A549 (cell line): ENCODE measurements around the gene OAS1. TPM values are rescaled to one million over a fixed set of nuclear protein-coding genes. Genes with fewer than 3 reads are reported as not detected.

Experiments
- ATAC-seq, 2 experiments: fragments of 200-7000 bp in 1 of 2; fragments of >200 bp in 1 of 2; cut with Nextera tagmentation in 1 of 2; cut with Tn5 transposase in 1 of 2; 3 replicates each; pipeline versions ENCODE4 v1.8.0 to v1.9.1; 2018 to 2020; ENCODE audit warnings: mild to moderate bottlenecking in 1 of 2, moderate library complexity in 1 of 2
- CTCF ChIA-PET: fragments of 300-600 bp; sonication (Branson Sonifier 250); formaldehyde crosslinking; extraction: SDS; loops from one replicate; lab custom pipeline; 2021; ENCODE audit warnings: antibody characterized with exemption, inconsistent platforms; lab: Yijun Ruan, JAX
- POLR2A ChIA-PET: fragments of 350-600 bp; formaldehyde crosslinking; extraction: SDS; loops from one replicate; lab custom pipeline; 2021; ENCODE audit warnings: antibody characterized with exemption, inconsistent platforms; lab: Yijun Ruan, JAX
- DNase-seq, 2 experiments: peaks; one replicate each; pipeline versions ENCODE4 v3.0.0 to v3.0.0-alpha.2; 2011 to 2016; ENCODE audit warnings: low read depth in 1 of 2, low spot score in 1 of 2
- FAIRE-seq: peaks from 2 replicates; lab custom pipeline; 2011; peaks lifted over from hg19 to GRCh38; lab: Jason Lieb, UNC
- H3K27ac ChIP-seq, 2 experiments: fragments of >200 bp; sonication (Bioruptor Twin); formaldehyde crosslinking; 3 replicates each; pipeline ENCODE4 v1.5.1; 2016 to 2017
- H3K4me1 ChIP-seq: fragments of >200 bp; sonication (Bioruptor Twin); formaldehyde crosslinking; 3 replicates; pipeline ENCODE4 v1.6.1; 2016
- H3K4me2 ChIP-seq: fragments of >200 bp; sonication (Bioruptor Twin); formaldehyde crosslinking; 3 replicates; pipeline ENCODE4 v1.6.1; 2016
- H3K4me3 ChIP-seq: fragments of >200 bp; sonication (Bioruptor Twin); formaldehyde crosslinking; 3 replicates; pipeline ENCODE4 v1.5.1; 2016
- H3K9me3 ChIP-seq: fragments of >200 bp; sonication (Bioruptor Twin); formaldehyde crosslinking; 3 replicates; pipeline ENCODE4 v1.6.1; 2016
- BCL3 ChIP-seq: fragments of >200 bp; sonication (Bioruptor Twin); formaldehyde crosslinking; IDR thresholded peaks from 3 replicates; pipeline ENCODE4 v1.6.1; 2016
- CBX8 ChIP-seq: fragments of 200-600 bp; sonication (generic); IDR thresholded peaks from 2 replicates; pipeline ENCODE4 v1.6.1; 2016
- CHD2 ChIP-seq: fragments of 150-350 bp; IDR thresholded peaks from 2 replicates; pipeline ENCODE4 v1.6.1; 2014; ENCODE audit warnings: low read length; ENCODE audit not compliant: partially characterized antibody
- EP300 ChIP-seq, 2 experiments: fragments of >200 bp; sonication (Bioruptor Twin); formaldehyde crosslinking; IDR thresholded peaks; 2 replicates in 1 of 2; 3 replicates in 1 of 2; pipeline ENCODE4 v1.6.1; 2016 to 2017
- ESRRA ChIP-seq: fragments of 150-350 bp; IDR thresholded peaks from 2 replicates; pipeline ENCODE4 v1.6.1; 2014; ENCODE audit warnings: mild to moderate bottlenecking, low read length, borderline replicate concordance
- FOSB ChIP-seq: fragments of 250-450 bp; sonication (Bioruptor Pico); IDR thresholded peaks from 2 replicates; pipeline ENCODE4 v1.5.0; 2020; ENCODE audit warnings: mild to moderate bottlenecking, moderate library complexity
- FOXS1 ChIP-seq: fragments of 250-450 bp; sonication (Bioruptor Pico); IDR thresholded peaks from 2 replicates; pipeline ENCODE4 v1.5.0; 2020; ENCODE audit warnings: mild to moderate bottlenecking, moderate library complexity
- HEYL ChIP-seq: fragments of 250-450 bp; sonication (Bioruptor Pico); IDR thresholded peaks from 2 replicates; pipeline ENCODE4 v1.8.0; 2021; ENCODE audit warnings: mild to moderate bottlenecking, moderate library complexity
- HOXB13 ChIP-seq: fragments of 250-450 bp; sonication (Bioruptor Pico); IDR thresholded peaks from 2 replicates; pipeline ENCODE4 v1.5.0; 2020; ENCODE audit warnings: low read depth, mild to moderate bottlenecking, moderate library complexity
- HOXB5 ChIP-seq: fragments of 250-450 bp; sonication (Bioruptor Pico); IDR thresholded peaks from 2 replicates; pipeline ENCODE4 v1.5.0; 2020; ENCODE audit warnings: mild to moderate bottlenecking, moderate library complexity
- JUNB ChIP-seq: fragments of >200 bp; sonication (Bioruptor Twin); formaldehyde crosslinking; IDR thresholded peaks from 2 replicates; pipeline ENCODE4 v1.6.1; 2016
- KDM1A ChIP-seq: fragments of 200-600 bp; sonication (generic); IDR thresholded peaks from 2 replicates; pipeline ENCODE4 v1.6.1; 2016; ENCODE audit warnings: low read depth, mild to moderate bottlenecking
- MAZ ChIP-seq: fragments of 150-350 bp; IDR thresholded peaks from 2 replicates; pipeline ENCODE4 v1.6.1; 2014; ENCODE audit warnings: antibody characterized with exemption, low read depth, low read length, borderline replicate concordance
- MYC ChIP-seq: IDR thresholded peaks from 2 replicates; pipeline ENCODE4 v1.6.1; 2012; ENCODE audit warnings: mild to moderate bottlenecking, inconsistent platforms, low read length, improper control_type of control experiment, borderline replicate concordance
- NPAS2 ChIP-seq: fragments of 250-450 bp; sonication (Bioruptor Pico); IDR thresholded peaks from 2 replicates; pipeline ENCODE4 v1.8.0; 2022; ENCODE audit warnings: mild to moderate bottlenecking, moderate library complexity, borderline replicate concordance
- PHF8 ChIP-seq: fragments of 200-600 bp; sonication (generic); IDR thresholded peaks from 2 replicates; pipeline ENCODE4 v1.6.1; 2016; ENCODE audit warnings: low read depth, mild to moderate bottlenecking, antibody characterized with exemption, moderate library complexity, borderline replicate concordance
- POLR2AphosphoS2 ChIP-seq: conservative IDR thresholded peaks from 2 replicates; pipeline ENCODE4 v1.6.1; 2012; ENCODE audit warnings: low read length, improper control_type of control experiment, inconsistent platforms
- RARB ChIP-seq: fragments of 250-450 bp; sonication (Bioruptor Pico); IDR thresholded peaks from 2 replicates; pipeline ENCODE4 v1.8.0; 2021; ENCODE audit warnings: mild to moderate bottlenecking, moderate library complexity
- RCOR1 ChIP-seq: fragments of 150-350 bp; IDR thresholded peaks from 2 replicates; pipeline ENCODE4 v1.6.1; 2014; ENCODE audit warnings: antibody characterized with exemption, low read length, low read depth
- RNF2 ChIP-seq: fragments of 200-600 bp; sonication (generic); IDR thresholded peaks from 2 replicates; pipeline ENCODE4 v1.6.1; 2016; ENCODE audit warnings: low read depth, mild to moderate bottlenecking, antibody characterized with exemption, moderate library complexity, borderline replicate concordance
- ZC3H11A ChIP-seq: fragments of 450-650 bp; IDR thresholded peaks from 2 replicates; pipeline ENCODE4 v1.6.1; 2014; ENCODE audit warnings: antibody characterized with exemption, mild to moderate bottlenecking
- WGBS: methylation state at CpG from one replicate; pipeline ENCODE4 v1.1.6; 2017; ENCODE audit errors: missing lambda C conversion rate; 5-methylcytosine and 5-hydroxymethylcytosine counted together
- polyA plus RNA-seq, 4 experiments: library from polyadenylated mRNA; depleted of rRNA in 3 of 4; stranded (reverse); fragments of >200 nt; fragmentation: RNase III in 1 of 4; extraction: RNeasy Plus Mini Kit Qiagen cat#74134 plus additional on column Dnase treatment in 1 of 4; gene quantifications; 2 replicates in 3 of 4; 3 replicates in 1 of 4; pipeline ENCODE4 v1.2.3, GENCODE V29; 2011 to 2017
- TF ChIP-seq, protein P1 (sequence below): fragments of 250-450 bp; sonication (Bioruptor Pico); IDR thresholded peaks from 2 replicates; pipeline ENCODE4 v1.5.0; 2020; ENCODE audit warnings: low read depth, mild to moderate bottlenecking, moderate library complexity
- TF ChIP-seq, protein P2 (sequence below): fragments of 200-600 bp; sonication (generic); IDR thresholded peaks from 2 replicates; pipeline ENCODE4 v1.6.1; 2016; ENCODE audit warnings: antibody characterized with exemption, mild to moderate bottlenecking, moderate library complexity

OAS1 gene
- polyA plus RNA-seq, 2 of the 4 experiments (the other 2 are of a cell fraction) = 52.8 to 63.6 TPM

DNA sequence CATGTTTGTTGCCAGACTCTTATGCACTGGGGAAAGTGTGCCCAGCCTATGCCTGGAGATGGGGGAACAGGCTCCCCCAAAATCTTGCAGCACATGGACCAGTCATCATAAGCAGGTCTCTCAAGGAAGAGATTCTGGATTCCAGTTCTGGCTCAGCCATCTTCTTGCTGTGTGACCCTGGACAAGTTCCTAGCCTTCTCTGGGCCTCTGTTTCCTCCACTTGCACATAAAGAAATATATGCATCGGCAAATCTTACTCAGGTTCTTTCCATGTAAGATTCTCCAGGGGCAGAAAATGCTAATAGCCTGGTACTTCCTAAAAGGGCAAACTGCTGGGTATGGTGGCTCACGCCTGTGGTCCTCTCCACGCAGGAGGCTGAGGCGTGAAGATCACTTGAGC lies 38.8 kb downstream of the OAS1 start:
- Histone ChIP-seq H3K4me2 (no peak overlapping the region), H3K9me3 (no peaks in the 10 kb centered on the region), H3K4me1 (no peaks in the 10 kb centered on the region), H3K27ac (no peak overlapping the region), H3K4me3 (no peak overlapping the region)
- DNase-seq = no peak
- TF ChIP-seq KDM1A (peak; percentile 34; the same call in 1 of the 2 replicates), FOSB (CRISPR knock-in tag) (no peak), NPAS2 (CRISPR knock-in tag) (no peak), HOXB13 (CRISPR knock-in tag) (no peak), PHF8 (no peak), HOXB5 (CRISPR knock-in tag) (no peak), BCL3 (no peak), RARB (CRISPR knock-in tag) (no peak)
- TF ChIP-seq, protein P1, sequence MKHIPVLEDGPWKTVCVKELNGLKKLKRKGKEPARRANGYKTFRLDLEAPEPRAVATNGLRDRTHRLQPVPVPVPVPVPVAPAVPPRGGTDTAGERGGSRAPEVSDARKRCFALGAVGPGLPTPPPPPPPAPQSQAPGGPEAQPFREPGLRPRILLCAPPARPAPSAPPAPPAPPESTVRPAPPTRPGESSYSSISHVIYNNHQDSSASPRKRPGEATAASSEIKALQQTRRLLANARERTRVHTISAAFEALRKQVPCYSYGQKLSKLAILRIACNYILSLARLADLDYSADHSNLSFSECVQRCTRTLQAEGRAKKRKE = no peak
- CTCF ChIA-PET = no interaction called here
- POLR2A ChIA-PET = no interaction called here
- no peak for FAIRE-seq
- 92% methylated on average over 4 of the region's 4 CpGs for WGBS
- no peak for ATAC-seq

DNA sequence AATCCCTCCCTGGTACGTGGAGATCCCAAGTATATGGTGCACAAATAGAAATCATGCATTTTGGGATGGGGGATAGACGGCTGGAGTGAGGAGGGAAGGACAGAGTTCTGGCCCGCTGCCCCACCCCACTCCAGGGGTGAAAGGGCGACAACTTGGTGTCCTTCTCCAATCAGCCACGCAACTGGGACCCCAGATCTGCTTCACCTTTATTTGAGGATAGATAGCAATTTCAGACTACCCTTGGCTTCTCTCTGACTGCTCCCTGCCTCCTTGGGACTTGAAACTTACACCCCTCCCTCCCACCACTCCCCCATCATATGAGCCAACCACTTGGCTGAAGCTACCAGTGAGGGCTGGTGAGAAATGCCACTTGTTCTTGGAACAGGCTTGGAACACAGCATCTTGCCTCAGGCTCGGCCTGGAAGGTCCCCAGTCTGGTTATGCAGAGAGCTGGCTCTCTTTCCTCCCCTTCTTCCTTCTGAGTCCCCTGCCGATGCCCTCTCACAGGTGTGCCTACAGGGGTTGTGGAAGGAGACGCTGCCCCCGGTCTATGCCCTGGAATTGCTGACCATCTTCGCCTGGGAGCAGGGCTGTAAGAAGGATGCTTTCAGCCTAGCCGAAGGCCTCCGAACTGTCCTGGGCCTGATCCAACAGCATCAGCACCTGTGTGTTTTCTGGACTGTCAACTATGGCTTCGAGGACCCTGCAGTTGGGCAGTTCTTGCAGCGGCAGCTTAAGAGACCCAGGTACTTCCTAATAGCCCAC lies 39.7 kb downstream of the OAS1 start:
- H3K4me3 ChIP-seq = no peak overlapping the region
- CTCF ChIA-PET = interaction anchor here (1.1 kb wide), 1 partner anchor 12 kb away, joined by 3 read pairs; no protein-coding TSS in a partner anchor
- no peaks in the 10 kb centered on the region for H3K9me3 ChIP-seq
- H3K27ac ChIP-seq = no peak overlapping the region
- DNase-seq (no peak), ATAC-seq (no peak), FAIRE-seq (no peak)
- no peak overlapping the region for H3K4me2 ChIP-seq
- H3K4me1 ChIP-seq = no peaks in the 10 kb centered on the region
- TF ChIP-seq ESRRA (no peak), MYC (no peak), EP300 (IDR thresholded peaks at IDR 0.05) (no peak), POLR2AphosphoS2 (no peak), NPAS2 (CRISPR knock-in tag) (no peak), RNF2 (no peak), RCOR1 (no peak), CHD2 (no peak), RARB (CRISPR knock-in tag) (no peak), ZC3H11A (no peak), HEYL (CRISPR knock-in tag) (no peak), MAZ (no peak), CBX8 (no peak), FOXS1 (CRISPR knock-in tag) (no peak), JUNB (no peak)
- TF ChIP-seq, protein P1 = no peak
- TF ChIP-seq, protein P2, sequence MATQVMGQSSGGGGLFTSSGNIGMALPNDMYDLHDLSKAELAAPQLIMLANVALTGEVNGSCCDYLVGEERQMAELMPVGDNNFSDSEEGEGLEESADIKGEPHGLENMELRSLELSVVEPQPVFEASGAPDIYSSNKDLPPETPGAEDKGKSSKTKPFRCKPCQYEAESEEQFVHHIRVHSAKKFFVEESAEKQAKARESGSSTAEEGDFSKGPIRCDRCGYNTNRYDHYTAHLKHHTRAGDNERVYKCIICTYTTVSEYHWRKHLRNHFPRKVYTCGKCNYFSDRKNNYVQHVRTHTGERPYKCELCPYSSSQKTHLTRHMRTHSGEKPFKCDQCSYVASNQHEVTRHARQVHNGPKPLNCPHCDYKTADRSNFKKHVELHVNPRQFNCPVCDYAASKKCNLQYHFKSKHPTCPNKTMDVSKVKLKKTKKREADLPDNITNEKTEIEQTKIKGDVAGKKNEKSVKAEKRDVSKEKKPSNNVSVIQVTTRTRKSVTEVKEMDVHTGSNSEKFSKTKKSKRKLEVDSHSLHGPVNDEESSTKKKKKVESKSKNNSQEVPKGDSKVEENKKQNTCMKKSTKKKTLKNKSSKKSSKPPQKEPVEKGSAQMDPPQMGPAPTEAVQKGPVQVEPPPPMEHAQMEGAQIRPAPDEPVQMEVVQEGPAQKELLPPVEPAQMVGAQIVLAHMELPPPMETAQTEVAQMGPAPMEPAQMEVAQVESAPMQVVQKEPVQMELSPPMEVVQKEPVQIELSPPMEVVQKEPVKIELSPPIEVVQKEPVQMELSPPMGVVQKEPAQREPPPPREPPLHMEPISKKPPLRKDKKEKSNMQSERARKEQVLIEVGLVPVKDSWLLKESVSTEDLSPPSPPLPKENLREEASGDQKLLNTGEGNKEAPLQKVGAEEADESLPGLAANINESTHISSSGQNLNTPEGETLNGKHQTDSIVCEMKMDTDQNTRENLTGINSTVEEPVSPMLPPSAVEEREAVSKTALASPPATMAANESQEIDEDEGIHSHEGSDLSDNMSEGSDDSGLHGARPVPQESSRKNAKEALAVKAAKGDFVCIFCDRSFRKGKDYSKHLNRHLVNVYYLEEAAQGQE = no peak
- TF ChIP-seq, all 56 proteins: peak for 0
- WGBS = 93% methylated on average over 14 of the region's 14 CpGs
- POLR2A ChIA-PET = no interaction called here
